HG03460 (cell line): ENCODE measurements around the gene PLD2.

Source experiments
- ATAC-seq: cut with Tn5 transposase; IDR thresholded peaks from one replicate; pipeline ENCODE4 v1.9.1; 2021; ENCODE audit not compliant: unreplicated experiment

PLD2 gene

GRCh38 chr17:4788807-4789700 lies 17.9 kb upstream of the PLD2 start, which contains the start of gene GLTPD2:
Gene GLTPD2 (plus strand): TSS chr17:4788964. CDS start chr17:4789012, 48 bp downstream.
- ATAC-seq: no peak

- ATAC-seq: no peak
Observed at GRCh38 chr17:4789701-4789950, 17.3 kb upstream of the PLD2 start.

GRCh38 chr17:4789951-4790704 lies 16.8 kb upstream of the PLD2 start:
- peak; percentile 81 for ATAC-seq

- ATAC-seq: no peak
Observed at GRCh38 chr17:4790705-4791088, 16.3 kb upstream of the PLD2 start.

- ATAC-seq: no peak
Observed at GRCh38 chr17:4795168-4795567, 11.8 kb upstream of the PLD2 start.

GRCh38 chr17:4796552-4796920 lies 10.4 kb upstream of the PLD2 start:
- ATAC-seq: no peak

GRCh38 chr17:4800462-4801196 lies 6.3 kb upstream of the PLD2 start:
- no peak for ATAC-seq

- no peak for ATAC-seq
Observed at GRCh38 chr17:4802228-4802627, 4.7 kb upstream of the PLD2 start, which contains the start of gene C17orf114. Gene C17orf114 (minus strand): TSS chr17:4802328.

GRCh38 chr17:4806456-4806776 lies 536 bp upstream of the PLD2 start:
- peak; percentile 14 for ATAC-seq

GRCh38 chr17:4807605-4808377 lies 839 bp downstream of the PLD2 start:
- no peak for ATAC-seq

- ATAC-seq: no peak
Observed at GRCh38 chr17:4808378-4808767, 1.4 kb downstream of the PLD2 start.

- no peak for ATAC-seq
Observed at GRCh38 chr17:4810696-4811290, 3.8 kb downstream of the PLD2 start.

- ATAC-seq: no peak
Observed at GRCh38 chr17:4811471-4811870, 4.5 kb downstream of the PLD2 start.

- no peak for ATAC-seq
Observed at GRCh38 chr17:4812690-4813089, 5.7 kb downstream of the PLD2 start.

GRCh38 chr17:4815043-4815675 lies 8.2 kb downstream of the PLD2 start:
- no peak for ATAC-seq

GRCh38 chr17:4816826-4817225 lies 9.9 kb downstream of the PLD2 start:
- ATAC-seq: no peak

GRCh38 chr17:4818276-4818675 lies 11.3 kb downstream of the PLD2 start:
- ATAC-seq: no peak

GRCh38 chr17:4822835-4823234 lies 15.9 kb downstream of the PLD2 start:
- no peak for ATAC-seq

GRCh38 chr17:4823373-4824089 lies 16.6 kb downstream of the PLD2 start:
- ATAC-seq: no peak

- ATAC-seq: no peak
Observed at GRCh38 chr17:4827399-4827798, 20.4 kb downstream of the PLD2 start.
